Measurements from ENCODE around the gene IWS1.

IWS1 gene

DNA sequence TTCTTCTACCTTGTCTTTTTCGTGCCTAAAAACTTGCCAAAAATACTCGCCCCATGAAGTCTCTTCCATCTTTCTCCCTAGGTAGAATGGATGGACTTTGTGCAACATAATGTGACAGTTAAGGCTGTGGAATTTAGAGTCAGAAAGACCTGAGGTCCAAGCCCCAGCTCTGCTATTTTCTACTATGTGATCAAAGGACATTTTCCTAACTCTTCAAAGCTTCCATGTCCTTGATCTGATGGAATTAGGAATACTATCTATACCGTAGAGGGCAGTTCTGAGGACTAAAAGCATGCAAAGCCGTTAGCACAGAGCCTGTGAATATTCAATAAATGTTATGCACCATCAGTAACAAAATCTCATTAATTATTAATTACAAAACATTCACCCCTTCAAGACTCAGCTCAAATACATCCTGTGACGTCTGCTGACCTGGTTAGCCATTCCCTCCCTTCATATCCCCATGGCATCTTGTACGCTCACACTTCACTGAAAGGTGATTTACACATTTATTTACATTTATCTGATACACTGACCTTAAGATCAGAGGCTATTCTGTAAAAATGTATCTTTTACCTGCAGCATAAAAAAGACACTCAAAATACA is 15.1 kb downstream of the IWS1 start:
- no peak overlapping the region for H3K4me3 ChIP-seq (ENCODE audit: low read depth, low read length)
- TF ChIP-seq, protein P1, sequence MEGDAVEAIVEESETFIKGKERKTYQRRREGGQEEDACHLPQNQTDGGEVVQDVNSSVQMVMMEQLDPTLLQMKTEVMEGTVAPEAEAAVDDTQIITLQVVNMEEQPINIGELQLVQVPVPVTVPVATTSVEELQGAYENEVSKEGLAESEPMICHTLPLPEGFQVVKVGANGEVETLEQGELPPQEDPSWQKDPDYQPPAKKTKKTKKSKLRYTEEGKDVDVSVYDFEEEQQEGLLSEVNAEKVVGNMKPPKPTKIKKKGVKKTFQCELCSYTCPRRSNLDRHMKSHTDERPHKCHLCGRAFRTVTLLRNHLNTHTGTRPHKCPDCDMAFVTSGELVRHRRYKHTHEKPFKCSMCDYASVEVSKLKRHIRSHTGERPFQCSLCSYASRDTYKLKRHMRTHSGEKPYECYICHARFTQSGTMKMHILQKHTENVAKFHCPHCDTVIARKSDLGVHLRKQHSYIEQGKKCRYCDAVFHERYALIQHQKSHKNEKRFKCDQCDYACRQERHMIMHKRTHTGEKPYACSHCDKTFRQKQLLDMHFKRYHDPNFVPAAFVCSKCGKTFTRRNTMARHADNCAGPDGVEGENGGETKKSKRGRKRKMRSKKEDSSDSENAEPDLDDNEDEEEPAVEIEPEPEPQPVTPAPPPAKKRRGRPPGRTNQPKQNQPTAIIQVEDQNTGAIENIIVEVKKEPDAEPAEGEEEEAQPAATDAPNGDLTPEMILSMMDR (conservative IDR thresholded peaks at IDR 0.05; ENCODE audit: low read depth, low read length): no peak
- no peak for DNase-seq (ENCODE audit: low read depth)

DNA sequence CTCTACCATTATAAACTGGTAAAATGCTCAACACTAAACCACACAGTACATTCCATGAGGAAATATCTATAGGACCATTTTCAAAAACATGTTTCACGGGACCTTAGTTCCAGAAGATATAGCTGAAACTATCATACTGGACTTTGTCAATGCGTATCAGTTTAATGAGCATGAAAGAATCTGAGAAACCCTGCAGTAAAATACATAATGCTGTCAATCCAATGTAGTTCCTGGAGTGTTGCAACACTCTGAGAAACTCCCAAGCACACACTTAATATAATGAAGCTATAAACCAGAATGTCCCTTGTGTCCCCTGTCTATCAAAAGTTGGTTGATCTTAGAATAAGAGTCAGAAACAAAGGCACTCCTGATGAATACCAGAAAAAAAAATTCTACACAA is 16.2 kb downstream of the IWS1 start:
- TF ChIP-seq, protein P1 (conservative IDR thresholded peaks at IDR 0.05; ENCODE audit: low read depth, low read length): no peak
- no peak for DNase-seq (ENCODE audit: low read depth)

DNA sequence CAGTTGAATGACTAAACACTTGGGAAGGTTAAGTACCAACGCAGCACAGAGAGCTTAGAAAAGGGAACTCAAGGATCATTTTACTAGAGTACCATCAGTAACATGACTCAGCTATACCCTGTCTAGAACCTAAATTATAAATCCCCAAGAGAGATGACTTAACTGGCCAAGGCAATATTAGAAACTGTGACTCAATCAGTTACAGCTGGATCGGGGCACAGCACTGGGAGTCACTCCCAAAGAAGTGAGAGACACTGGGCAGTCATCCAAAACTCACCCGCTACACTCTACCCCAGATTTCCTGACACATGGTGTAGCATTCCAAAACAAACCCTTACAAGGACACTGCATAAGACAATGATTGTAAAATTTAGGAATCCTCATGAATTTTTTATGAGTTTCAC is 17.7 kb downstream of the IWS1 start:
- TF ChIP-seq, protein P1 (conservative IDR thresholded peaks at IDR 0.05; ENCODE audit: low read depth, low read length): no peak
- no peak overlapping the region for H3K4me3 ChIP-seq (ENCODE audit: low read depth, low read length)
- peak; percentile 91 for DNase-seq (ENCODE audit: low read depth)

More for the DNA sequence above, 16.2 kb downstream of the IWS1 start:
- H3K4me3 ChIP-seq (ENCODE audit: low read depth, low read length): no peak overlapping the region

DNA sequence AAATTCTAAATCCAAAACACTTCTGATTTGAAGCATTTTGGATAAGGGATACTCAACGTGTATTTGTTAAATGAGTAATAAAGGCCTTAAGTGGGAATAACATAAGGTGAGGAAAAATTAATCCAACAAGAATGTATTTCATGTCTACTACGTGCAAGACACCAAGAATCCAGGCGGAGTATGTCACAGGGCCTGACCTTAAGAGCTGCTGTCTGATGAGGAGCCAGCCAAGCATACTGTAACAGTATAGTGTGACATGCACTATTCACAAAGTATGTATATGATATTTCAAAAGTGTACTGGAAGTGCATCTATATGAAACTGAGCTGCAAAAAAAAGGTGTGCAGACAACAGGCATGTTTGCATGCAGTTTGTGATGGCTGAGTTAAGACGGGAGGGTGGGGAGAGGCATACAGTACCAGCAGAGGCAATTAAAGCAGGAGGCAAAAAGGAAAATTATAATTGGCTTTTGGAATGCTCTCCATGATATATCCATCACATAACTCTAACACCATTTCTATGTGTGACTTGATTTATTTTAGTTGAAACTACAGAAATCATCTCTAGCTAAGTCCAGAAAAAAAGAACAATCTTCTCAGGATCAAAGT is 18.2 kb downstream of the IWS1 start:
- no peak overlapping the region for H3K4me3 ChIP-seq (ENCODE audit: low read depth, low read length)
- TF ChIP-seq, protein P1 (conservative IDR thresholded peaks at IDR 0.05; ENCODE audit: low read depth, low read length): no peak
- DNase-seq (ENCODE audit: low read depth): peak; percentile 43

DNA sequence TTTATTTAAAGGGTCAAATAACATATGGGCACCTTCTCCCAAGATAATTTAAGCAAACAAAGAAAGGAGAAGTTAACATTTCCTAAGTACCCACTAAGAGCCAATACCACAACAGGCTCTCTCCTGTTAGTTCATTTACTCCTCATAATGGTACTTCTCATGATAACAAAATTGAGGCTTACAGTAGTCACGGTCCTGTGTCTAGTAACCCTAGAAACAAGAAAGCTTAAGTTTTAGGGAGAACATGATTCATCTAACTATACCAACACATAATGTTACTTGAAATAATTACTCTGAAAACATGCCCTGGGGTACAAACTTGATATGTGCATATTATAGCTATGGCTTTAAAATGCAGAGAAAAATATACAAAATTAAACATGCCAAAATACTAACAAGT is 19.8 kb downstream of the IWS1 start:
- TF ChIP-seq, protein P1 (conservative IDR thresholded peaks at IDR 0.05; ENCODE audit: low read depth, low read length): no peak
- H3K4me3 ChIP-seq (ENCODE audit: low read depth, low read length): no peak overlapping the region
- no peak for DNase-seq (ENCODE audit: low read depth)

DNA sequence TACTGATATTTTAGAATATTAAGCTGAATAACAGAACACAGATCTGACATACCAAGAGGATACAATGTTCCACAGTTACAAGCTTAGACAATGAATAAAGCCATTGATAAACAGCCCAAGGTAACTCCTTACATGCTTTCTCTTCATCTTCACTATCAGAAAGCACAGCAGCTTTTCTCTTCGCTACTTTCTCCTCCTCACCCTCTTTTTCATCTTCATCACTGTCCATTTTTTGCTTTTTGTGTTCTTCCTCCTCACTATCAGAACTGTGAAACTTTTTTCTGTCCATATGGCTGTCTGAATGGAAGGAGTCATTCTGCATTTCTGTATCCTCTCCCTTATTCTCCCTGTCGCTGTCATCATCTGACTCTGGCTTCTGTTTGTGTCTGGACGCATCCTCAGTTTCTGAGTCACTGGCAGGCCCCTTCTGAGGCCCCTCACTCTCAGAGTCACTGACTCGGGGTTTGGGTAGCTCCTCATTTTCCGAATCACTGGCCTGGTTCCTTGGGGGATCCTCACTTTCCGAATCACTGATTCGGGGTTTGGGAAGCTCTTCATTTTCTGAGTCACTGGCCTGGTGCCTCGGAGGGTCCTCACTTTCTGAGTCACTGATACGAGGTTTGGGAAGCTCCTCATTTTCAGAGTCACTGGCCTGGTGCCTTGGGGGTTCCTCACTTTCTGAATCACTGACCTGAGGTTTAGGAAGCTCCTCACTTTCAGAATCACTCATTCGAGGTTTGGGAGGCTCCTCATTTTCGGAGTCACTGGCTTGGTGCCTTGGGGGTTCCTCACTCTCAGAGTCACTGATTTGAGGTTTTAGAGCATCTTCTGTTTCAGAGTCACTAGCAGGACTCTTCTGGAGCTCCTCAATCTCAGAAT is 21.5 kb downstream of the IWS1 start:
- no peak for DNase-seq (ENCODE audit: low read depth)
- H3K4me3 ChIP-seq (ENCODE audit: low read depth, low read length): no peak overlapping the region
- TF ChIP-seq, protein P1 (conservative IDR thresholded peaks at IDR 0.05; ENCODE audit: low read depth, low read length): no peak
